Measurements from ENCODE around the gene PCMT1.

PCMT1 gene

DNA sequence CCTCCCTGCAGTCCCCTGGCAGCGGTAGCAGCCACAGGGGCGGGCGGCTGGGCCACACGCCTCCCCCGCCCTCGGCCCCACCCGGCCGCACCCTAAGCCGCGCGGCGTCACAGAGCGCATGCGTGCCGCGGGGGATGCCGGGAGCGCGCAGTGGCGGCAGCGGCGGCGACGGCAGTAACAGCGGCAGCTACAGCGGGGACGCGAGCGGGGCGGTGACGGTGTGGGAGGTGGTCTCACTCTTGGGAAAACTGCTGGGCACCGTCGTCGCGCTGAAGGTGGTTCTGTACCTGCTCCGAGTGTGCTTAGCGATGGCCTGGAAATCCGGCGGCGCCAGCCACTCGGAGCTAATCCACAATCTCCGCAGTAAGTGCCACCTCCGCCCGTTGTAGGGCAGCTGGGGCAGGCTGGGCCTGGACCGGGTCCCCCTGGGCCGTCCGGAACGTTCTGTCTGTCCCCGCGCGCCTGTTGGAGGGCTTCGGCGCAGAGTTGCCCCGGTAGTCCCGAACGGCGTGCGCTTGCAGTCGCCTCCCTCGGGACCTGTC lies at the start of gene PCMT1:
Gene PCMT1 (plus strand): TSS at position 148 of the 542 bp plus-strand sequence. CDS start 161 bp downstream, at position 309.
- DNase-seq: peak; percentile 84
- peak within 1 kb of the TSS; percentile 93 for H3K4me3 ChIP-seq (ENCODE audit: low read depth, low read length)
- H3K27ac ChIP-seq: peak within 1 kb of the TSS; percentile 87
- peaks cover 3% of the 10 kb centered on the region; the same call in 1 of the 2 replicates for H3K36me3 ChIP-seq
- TF ChIP-seq, protein P1, sequence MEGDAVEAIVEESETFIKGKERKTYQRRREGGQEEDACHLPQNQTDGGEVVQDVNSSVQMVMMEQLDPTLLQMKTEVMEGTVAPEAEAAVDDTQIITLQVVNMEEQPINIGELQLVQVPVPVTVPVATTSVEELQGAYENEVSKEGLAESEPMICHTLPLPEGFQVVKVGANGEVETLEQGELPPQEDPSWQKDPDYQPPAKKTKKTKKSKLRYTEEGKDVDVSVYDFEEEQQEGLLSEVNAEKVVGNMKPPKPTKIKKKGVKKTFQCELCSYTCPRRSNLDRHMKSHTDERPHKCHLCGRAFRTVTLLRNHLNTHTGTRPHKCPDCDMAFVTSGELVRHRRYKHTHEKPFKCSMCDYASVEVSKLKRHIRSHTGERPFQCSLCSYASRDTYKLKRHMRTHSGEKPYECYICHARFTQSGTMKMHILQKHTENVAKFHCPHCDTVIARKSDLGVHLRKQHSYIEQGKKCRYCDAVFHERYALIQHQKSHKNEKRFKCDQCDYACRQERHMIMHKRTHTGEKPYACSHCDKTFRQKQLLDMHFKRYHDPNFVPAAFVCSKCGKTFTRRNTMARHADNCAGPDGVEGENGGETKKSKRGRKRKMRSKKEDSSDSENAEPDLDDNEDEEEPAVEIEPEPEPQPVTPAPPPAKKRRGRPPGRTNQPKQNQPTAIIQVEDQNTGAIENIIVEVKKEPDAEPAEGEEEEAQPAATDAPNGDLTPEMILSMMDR (IDR thresholded peaks at IDR 0.05; ENCODE audit: low read depth, low read length): no peak
- H3K9me3 ChIP-seq (ENCODE audit: severe bottlenecking): no peaks in the 10 kb centered on the region
- no peaks in the 10 kb centered on the region for H3K27me3 ChIP-seq (ENCODE audit: insufficient read depth, low read depth, severe bottlenecking)

GRCh38 chr6:149701714-149702113 lies 47.8 kb upstream of the PCMT1 start:
- Histone ChIP-seq H3K9me3 (ENCODE audit: severe bottlenecking) (no peaks in the 10 kb centered on the region), H3K27ac (no peak overlapping the region), H3K36me3 (peaks cover 18% of the 10 kb centered on the region), H3K4me3 (ENCODE audit: low read depth, low read length) (no peak overlapping the region), H3K27me3 (ENCODE audit: insufficient read depth, low read depth, severe bottlenecking) (no peaks in the 10 kb centered on the region)
- no peak for DNase-seq
- TF ChIP-seq, protein P1 (IDR thresholded peaks at IDR 0.05; ENCODE audit: low read depth, low read length): no peak

DNA sequence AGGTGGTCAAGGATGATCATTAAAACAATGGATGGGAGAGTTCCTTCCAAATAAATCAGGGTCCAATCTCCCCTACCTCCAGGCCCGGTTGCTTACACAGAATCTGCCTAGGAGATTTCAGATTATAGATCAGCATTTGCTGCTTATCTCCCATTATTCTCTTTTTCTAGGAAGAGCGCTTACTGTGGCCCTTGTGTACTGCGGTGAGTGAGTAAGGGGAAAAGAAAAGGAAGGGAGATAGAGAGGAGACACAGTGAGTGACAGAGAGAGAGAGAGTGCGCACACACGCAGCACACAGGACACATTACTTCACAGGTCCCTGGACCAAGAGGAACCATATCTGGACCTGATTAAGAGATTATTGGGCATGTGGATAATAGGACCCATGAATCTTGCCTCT lies 37.8 kb upstream of the PCMT1 start:
- H3K27me3 ChIP-seq (ENCODE audit: insufficient read depth, low read depth, severe bottlenecking): no peaks in the 10 kb centered on the region
- no peak overlapping the region for H3K27ac ChIP-seq
- no peak for DNase-seq
- no peaks in the 10 kb centered on the region for H3K9me3 ChIP-seq (ENCODE audit: severe bottlenecking)
- peaks cover 17% of the 10 kb centered on the region for H3K36me3 ChIP-seq
- TF ChIP-seq, protein P1 (IDR thresholded peaks at IDR 0.05; ENCODE audit: low read depth, low read length): no peak
- no peak overlapping the region for H3K4me3 ChIP-seq (ENCODE audit: low read depth, low read length)

GRCh38 chr6:149714442-149714841 lies 35.1 kb upstream of the PCMT1 start:
- TF ChIP-seq, protein P1 (IDR thresholded peaks at IDR 0.05; ENCODE audit: low read depth, low read length): no peak
- H3K36me3 ChIP-seq: peaks cover 19% of the 10 kb centered on the region
- H3K27me3 ChIP-seq (ENCODE audit: insufficient read depth, low read depth, severe bottlenecking): no peaks in the 10 kb centered on the region
- DNase-seq: no peak
- H3K27ac ChIP-seq: no peak overlapping the region
- no peak overlapping the region for H3K4me3 ChIP-seq (ENCODE audit: low read depth, low read length)
- no peaks in the 10 kb centered on the region for H3K9me3 ChIP-seq (ENCODE audit: severe bottlenecking)

DNA sequence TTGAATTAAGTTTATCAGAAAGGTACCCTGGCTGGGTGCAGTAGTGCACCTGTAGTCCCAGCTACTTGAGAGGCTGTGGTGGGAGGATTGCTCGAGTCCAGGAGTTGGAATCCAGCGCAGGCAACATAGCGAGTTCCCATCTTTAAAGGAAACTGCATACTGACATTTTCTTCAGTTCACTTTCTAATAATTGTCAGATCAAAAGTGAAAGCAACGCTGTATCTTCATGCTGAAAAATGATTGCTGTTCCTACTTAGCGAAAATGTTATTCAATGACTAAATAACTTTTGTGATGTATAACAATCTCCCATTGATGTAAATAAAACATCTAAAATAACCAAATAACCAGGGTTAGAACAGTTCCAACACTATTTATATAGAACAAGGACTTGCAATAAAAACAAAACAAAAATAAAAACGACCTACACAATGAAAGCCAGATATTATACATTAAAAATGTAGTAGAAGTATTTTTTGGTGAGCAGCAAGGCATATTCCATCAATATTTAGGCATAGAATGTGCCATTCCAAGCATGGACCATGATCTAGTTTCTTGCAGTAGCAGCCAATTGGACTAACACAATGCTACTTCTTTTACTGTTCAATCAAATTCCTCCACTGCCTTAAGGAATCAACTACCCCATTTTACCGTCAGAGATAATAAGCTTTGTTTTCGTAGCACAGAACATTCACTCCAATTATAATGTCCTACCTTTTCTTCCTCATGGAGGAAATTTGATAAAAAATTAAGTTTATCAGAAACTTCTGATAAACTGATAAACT lies 33.2 kb upstream of the PCMT1 start:
- TF ChIP-seq, protein P1 (IDR thresholded peaks at IDR 0.05; ENCODE audit: low read depth, low read length): no peak
- Histone ChIP-seq H3K4me3 (ENCODE audit: low read depth, low read length) (peak overlapping the region; percentile 90), H3K27ac (no peak overlapping the region), H3K9me3 (ENCODE audit: severe bottlenecking) (no peaks in the 10 kb centered on the region), H3K36me3 (peaks cover 19% of the 10 kb centered on the region), H3K27me3 (ENCODE audit: insufficient read depth, low read depth, severe bottlenecking) (no peaks in the 10 kb centered on the region)
- no peak for DNase-seq

All from WERI-Rb-1 (cell line).